ENCODE data around the gene SPATA7. TPM values are rescaled to one million over a fixed set of nuclear protein-coding genes. Genes with fewer than 3 reads are reported as not detected.

The SPATA7 gene
- total and polyA plus RNA-seq, 9 donors, result 14.3 to 56.0 (median 28.7) TPM

DNA sequence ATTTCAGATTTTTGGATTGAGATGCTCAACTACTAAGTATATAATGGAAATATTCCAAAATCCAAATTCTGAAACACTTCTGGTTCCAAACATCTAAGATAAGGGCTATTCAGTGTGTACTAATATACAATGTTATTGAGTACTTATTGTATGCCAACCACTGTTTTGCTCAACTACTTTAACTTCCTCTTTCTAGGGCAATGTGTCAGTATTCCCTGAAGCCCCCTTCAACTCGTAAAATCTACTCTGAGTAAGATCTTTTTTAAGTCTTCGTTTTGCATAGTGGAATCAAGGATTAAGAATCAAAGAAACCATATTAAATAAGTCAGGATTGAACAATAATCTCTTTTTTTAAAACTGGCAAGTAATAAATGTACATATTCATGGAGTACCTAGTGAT lies 45.5 kb downstream of the SPATA7 start:
- TF ChIP-seq, protein P1, sequence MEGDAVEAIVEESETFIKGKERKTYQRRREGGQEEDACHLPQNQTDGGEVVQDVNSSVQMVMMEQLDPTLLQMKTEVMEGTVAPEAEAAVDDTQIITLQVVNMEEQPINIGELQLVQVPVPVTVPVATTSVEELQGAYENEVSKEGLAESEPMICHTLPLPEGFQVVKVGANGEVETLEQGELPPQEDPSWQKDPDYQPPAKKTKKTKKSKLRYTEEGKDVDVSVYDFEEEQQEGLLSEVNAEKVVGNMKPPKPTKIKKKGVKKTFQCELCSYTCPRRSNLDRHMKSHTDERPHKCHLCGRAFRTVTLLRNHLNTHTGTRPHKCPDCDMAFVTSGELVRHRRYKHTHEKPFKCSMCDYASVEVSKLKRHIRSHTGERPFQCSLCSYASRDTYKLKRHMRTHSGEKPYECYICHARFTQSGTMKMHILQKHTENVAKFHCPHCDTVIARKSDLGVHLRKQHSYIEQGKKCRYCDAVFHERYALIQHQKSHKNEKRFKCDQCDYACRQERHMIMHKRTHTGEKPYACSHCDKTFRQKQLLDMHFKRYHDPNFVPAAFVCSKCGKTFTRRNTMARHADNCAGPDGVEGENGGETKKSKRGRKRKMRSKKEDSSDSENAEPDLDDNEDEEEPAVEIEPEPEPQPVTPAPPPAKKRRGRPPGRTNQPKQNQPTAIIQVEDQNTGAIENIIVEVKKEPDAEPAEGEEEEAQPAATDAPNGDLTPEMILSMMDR (IDR thresholded peaks at IDR 0.05), result no peak
- TF ChIP-seq POLR2A (IDR thresholded peaks at IDR 0.05), result no peak
- Histone ChIP-seq H3K27ac (no peak overlapping the region), H3K4me1 (ENCODE audit: insufficient read depth) (no peaks in the 10 kb centered on the region), H3K27me3 (no peaks in the 10 kb centered on the region), H3K9me3 (no peaks in the 10 kb centered on the region), H3K36me3 (no peaks in the 10 kb centered on the region), H3K4me3 (no peak overlapping the region)
- intact Hi-C loops (cut with DNase I), result no loop called here
- DNase-seq, result no peak
- WGBS, 3 donors, result 90 to 96% (median 95%) methylated on average over 2 of the region's 2 CpGs

DNA sequence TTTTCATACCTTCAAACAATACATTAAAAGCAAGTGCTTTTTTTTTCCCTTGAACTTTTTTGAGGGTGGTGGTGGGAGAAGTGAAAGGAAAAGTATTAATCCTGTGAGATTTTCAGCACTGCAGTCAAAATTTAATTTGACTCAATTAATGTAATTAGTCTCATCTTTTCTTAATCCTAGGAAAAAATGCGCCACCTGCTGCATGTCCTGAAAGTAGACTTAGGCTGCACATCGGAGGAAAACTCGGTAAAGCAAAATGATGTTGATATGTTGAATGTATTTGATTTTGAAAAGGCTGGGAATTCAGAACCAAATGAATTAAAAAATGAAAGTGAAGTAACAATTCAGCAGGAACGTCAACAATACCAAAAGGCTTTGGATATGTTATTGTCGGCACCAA lies 52.2 kb downstream of the SPATA7 start:
- no peaks in the 10 kb centered on the region for H3K27me3 ChIP-seq
- no peak overlapping the region for H3K4me3 ChIP-seq
- H3K27ac ChIP-seq, result no peak overlapping the region
- no peaks in the 10 kb centered on the region for H3K9me3 ChIP-seq
- intact Hi-C loops (cut with DNase I), result no loop called here
- no peak for DNase-seq
- TF ChIP-seq, protein P1 (IDR thresholded peaks at IDR 0.05), result no peak
- no peak for TF ChIP-seq EP300 (IDR thresholded peaks at IDR 0.05)
- TF ChIP-seq POLR2A (IDR thresholded peaks at IDR 0.05), result no peak
- no peaks in the 10 kb centered on the region for H3K36me3 ChIP-seq
- WGBS, 3 donors, result 87 to 90% (median 87%) methylated on average over 5 of the region's 5 CpGs
- H3K4me1 ChIP-seq (ENCODE audit: insufficient read depth), result no peaks in the 10 kb centered on the region

DNA sequence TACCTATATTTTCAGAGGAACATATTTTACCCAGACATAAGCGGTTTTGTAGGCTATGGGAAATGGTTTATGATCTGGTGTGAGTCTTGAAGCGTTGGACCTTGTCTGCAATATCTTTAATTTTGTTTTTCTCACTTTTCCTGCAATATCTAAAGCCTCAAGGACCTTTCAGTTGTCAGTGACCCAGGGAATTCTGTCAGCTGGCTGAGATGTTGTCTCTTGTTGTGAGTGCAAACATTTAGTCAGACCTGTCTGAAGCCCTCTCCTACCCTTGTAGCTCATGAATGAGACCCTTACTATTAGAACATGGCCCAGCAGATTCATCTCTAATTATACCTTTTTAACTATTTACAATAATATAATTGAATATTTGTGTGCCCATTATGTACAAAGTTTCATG lies 53.6 kb downstream of the SPATA7 start:
- DNase-seq, result no peak
- no peaks in the 10 kb centered on the region for H3K4me1 ChIP-seq (ENCODE audit: insufficient read depth)
- H3K27me3 ChIP-seq, result no peaks in the 10 kb centered on the region
- H3K36me3 ChIP-seq, result no peaks in the 10 kb centered on the region
- no peak overlapping the region for H3K27ac ChIP-seq
- 87 to 94% (median 88%) methylated on average over 2 of the region's 2 CpGs for WGBS, 3 donors
- intact Hi-C loops (cut with DNase I), result no loop called here
- no peaks in the 10 kb centered on the region for H3K9me3 ChIP-seq
- no peak overlapping the region for H3K4me3 ChIP-seq
- TF ChIP-seq POLR2A (IDR thresholded peaks at IDR 0.05) (no peak), EP300 (IDR thresholded peaks at IDR 0.05) (no peak)
- TF ChIP-seq, protein P1 (IDR thresholded peaks at IDR 0.05), result no peak

DNA sequence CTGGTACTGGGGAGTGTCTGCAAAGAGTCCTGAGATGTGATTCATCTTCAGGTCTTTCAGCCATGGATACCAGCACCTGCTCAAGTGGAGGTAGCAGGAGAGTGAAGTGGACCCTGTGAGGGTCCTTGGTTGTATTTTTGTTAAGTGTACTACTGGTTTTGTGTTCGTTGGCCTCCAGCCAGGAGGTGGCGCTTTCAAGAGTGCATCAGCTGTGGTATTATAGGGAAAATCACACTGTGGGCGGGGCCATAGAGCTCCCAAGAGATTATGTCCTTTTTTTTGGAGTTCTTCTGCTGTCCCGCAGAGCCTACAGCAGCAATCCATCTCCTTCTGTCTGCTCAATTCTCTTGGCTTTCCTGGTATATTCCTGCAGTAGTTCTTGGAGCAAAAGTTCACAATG lies 66.8 kb downstream of the SPATA7 start:
- Histone ChIP-seq H3K9me3 (no peaks in the 10 kb centered on the region), H3K4me3 (no peak overlapping the region), H3K27me3 (no peaks in the 10 kb centered on the region), H3K36me3 (no peaks in the 10 kb centered on the region), H3K27ac (no peak overlapping the region), H3K4me1 (ENCODE audit: insufficient read depth) (no peaks in the 10 kb centered on the region)
- WGBS, 3 donors, result 94 to 97% (median 94%) methylated on average over 4 of the region's 4 CpGs
- TF ChIP-seq POLR2A (IDR thresholded peaks at IDR 0.05) (no peak), EP300 (IDR thresholded peaks at IDR 0.05) (no peak)
- TF ChIP-seq, protein P1 (IDR thresholded peaks at IDR 0.05), result no peak
- no peak for DNase-seq
- intact Hi-C loops (cut with DNase I), result no loop called here

DNA sequence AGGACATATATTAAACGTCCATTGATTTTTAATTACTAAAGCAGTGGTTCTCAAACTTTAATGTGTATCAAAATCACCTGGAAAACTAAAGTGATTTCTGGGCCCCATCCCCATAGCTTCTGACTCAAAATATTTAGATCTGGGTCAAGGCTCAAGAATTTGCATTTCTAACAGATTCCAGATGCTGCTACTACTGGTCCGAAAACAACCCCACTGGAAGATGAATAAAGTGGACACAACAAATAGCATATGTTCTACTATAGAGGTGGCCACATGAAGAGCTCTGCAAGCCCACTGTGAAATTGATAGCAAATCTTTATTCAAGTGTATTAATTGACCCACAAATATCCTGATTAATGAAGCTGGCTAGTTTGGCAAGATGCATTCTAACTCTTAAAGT lies 69.4 kb downstream of the SPATA7 start:
- no peak overlapping the region for H3K4me3 ChIP-seq
- no peaks in the 10 kb centered on the region for H3K4me1 ChIP-seq (ENCODE audit: insufficient read depth)
- H3K36me3 ChIP-seq, result no peaks in the 10 kb centered on the region
- WGBS, 3 donors, result 63 to 76% (median 71%) methylated on average over 2 of the region's 2 CpGs
- H3K27me3 ChIP-seq, result no peaks in the 10 kb centered on the region
- intact Hi-C loops (cut with DNase I), result no loop called here
- H3K27ac ChIP-seq, result no peak overlapping the region
- DNase-seq, result no peak
- no peaks in the 10 kb centered on the region for H3K9me3 ChIP-seq
- TF ChIP-seq EP300 (IDR thresholded peaks at IDR 0.05), result no peak
- TF ChIP-seq POLR2A (IDR thresholded peaks at IDR 0.05), result no peak
- TF ChIP-seq, protein P1 (IDR thresholded peaks at IDR 0.05), result no peak
